Hepatocyte (in vitro differentiated cells): ENCODE measurements around the gene GABRA4.

Experiments used
- CTCF ChIP-seq: fragments of 200-600 bp; sonication (generic); IDR thresholded peaks from 2 replicates; pipeline ENCODE4 v1.5.1; 2016; ENCODE audit warnings: antibody characterized with exemption, mild to moderate bottlenecking; ENCODE audit not compliant: poor library complexity
- EZH2 ChIP-seq: fragments of 200-600 bp; sonication (generic); IDR thresholded peaks from 2 replicates; pipeline ENCODE4 v1.6.1; 2016; ENCODE audit warnings: antibody characterized with exemption, mild to moderate bottlenecking, borderline replicate concordance
- EZH2phosphoT487 ChIP-seq: fragments of 200-600 bp; sonication (generic); IDR thresholded peaks from one replicate; pipeline ENCODE4 v1.6.1; 2018; ENCODE audit warnings: antibody characterized with exemption, mild to moderate bottlenecking, low read depth, moderate library complexity; ENCODE audit not compliant: unreplicated experiment, severe bottlenecking

GRCh38 chr4:47031751-47032404 lies 38.5 kb upstream of the GABRA4 start:
- TF ChIP-seq EZH2 (no peak), CTCF (no peak), EZH2phosphoT487 (no peak)
